HuH-7 (cell line): ENCODE data around the gene SLC25A34.

ENCODE experiments used
- DNase-seq: peaks from one replicate; pipeline ENCODE4 v3.0.0; 2011; ENCODE audit warnings: low spot score

The SLC25A34 gene

DNA sequence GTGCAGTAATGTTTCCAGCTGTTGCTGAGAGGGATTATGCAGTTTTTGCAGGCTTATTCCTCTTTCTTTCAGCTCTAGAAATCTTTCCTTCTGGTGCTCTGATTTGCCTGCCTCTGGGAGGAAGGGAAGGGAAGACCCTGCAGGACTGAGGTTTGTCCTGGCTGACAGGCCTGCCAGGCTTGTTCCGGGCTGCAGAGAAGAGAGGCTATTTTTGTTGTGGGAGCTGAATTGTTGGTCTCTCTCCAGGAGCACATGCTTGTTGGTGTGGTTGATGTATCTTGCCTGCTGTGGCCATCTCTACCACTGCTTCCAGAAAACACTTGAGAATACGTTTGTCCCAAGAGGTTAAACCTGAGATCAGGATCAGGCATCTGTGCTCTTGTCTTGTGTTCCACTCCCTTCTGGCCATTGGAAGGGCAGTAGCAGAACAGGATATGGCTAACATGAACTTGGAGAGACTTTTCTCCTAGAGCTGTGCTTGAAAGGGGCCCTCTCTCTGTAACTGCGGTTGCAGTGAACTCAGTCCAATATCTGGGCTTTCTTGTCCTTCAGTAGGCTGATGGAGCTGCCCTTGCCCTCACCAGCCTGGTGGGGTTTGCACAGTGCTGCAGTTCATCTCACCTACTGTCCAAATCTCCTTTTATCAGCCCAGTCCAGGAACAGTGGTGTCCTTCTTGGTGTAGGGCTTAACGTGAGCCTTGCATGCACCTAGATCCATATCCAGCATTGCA, 21.5 kb upstream of the SLC25A34 start:
- DNase-seq = no peak

DNA sequence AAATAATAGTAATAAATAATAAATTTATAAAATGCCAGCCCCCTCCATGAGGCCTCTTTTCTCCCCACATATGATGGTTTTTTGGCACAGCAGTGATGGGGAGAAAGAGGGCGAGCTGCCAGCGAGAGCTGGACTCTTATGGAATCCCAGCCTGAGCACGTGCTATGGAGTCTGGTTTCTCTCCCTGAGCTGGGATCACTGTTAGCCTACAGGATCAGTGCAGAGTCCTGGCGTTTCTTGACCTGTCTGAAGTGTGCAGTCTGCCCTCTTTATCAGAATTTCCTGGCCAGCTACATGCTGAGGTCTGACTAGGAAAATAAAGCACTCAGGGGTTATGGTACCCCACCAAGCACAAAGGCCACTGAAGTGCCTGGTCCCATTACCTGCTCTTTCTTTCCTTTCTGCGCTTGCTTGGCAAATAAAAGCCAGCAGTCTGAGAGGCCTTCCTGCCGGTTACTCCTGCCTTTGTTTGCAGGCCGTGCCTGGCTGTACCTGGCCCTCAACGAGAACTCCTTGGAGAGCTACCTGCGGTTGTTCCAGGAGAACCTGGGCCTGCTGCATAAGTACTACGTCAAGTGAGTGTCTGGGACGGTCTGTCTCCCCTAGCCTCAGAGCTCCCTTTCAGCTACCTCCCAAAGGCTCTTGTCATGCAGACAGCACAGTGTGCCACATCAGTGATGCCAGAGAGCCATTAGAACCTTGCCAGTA, 18.5 kb upstream of the SLC25A34 start:
- DNase-seq = no peak

DNA sequence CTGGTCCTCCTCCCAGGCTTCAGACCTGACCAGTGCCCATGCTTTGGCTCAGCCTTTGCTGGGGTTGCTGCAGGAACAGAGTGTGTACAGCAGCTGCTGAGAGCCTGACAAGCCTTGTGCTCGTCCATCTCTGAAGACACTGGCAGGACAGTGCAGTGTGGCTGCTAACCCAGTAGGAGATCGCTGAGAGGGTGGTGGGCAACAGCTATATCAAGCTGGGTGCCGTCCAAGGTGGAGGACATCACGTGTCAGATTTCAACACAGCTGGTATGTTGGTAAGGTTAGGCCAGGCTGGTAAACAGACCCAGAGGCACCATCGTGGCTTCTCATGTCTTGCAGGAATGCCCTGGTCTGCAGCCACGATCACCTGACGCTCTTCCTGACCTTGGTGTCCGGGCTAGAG, 17.9 kb upstream of the SLC25A34 start:
- no peak for DNase-seq

DNA sequence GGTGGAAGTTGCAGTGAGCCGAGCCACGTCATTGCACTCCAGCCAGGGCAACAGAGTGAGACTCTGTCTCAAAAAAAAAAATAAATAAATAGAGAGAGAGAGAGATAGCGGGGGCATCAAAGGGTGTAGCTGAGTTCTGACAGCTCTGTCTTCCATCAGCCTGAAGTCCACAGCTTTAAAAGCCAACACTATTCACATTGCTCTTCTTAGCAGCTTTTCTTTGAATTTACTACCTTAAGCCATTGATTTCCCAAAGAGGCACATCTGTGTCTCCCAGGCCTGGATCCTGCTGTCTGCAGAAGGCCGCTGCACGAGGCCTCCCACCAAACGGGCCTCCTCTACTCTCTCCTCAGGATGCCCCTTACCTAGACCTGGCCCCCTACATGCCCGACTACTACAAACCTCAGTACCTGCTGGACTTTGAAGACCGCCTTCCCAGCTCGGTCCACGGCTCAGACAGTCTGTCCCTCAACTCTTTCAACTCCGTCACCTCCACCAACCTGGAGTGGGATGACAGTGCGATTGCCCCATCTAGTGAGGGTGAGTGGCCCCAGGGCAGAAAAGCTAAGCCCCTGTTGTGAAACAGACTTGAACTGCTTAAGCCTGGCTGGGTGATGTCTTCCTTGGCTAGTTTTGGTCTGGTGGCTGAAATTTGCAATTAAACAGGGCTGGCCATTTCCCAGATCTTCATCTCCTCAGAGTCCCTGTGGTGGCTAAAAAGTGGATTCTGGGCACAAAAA, 16.5 kb upstream of the SLC25A34 start:
- DNase-seq = no peak

DNA sequence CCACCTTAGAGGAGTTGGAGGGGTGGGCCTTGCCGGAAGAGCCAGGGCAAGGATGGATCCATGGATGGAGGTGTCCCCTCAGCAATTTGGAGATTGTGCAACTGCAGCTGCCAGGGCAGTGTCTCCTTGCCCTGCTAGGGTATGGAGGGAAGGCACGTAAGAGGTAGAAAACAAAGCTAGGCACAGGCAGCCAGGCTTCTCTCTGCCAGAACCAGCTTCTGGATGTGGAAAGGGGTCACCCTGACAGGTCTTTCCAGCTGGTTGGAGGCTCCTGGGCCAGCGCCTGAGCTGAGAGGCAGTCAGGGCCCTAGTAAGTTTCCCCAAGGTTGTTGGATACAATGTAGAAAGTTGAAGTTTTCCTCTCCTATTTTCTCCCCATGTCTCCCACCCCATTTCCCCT, 15.2 kb upstream of the SLC25A34 start:
- DNase-seq = no peak

DNA sequence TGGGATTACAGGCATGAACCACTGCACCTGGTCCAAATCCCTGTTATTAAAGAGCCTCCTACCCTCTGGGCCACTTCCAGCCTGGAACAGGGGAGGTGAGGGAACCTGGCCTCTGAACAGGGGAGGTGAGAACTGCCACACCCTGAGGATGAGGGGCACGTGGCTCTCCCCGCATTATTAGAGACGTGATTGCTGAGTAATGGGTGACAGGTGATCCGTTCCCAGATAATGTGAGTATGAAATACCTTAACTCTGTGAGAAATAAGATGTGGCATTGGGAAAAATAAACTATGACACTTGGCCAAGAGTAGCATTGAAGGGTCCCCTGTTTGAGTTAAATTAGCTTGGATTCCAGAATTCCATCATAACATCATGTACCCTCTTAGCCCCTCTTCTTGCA, 13.6 kb upstream of the SLC25A34 start:
- DNase-seq = no peak

DNA sequence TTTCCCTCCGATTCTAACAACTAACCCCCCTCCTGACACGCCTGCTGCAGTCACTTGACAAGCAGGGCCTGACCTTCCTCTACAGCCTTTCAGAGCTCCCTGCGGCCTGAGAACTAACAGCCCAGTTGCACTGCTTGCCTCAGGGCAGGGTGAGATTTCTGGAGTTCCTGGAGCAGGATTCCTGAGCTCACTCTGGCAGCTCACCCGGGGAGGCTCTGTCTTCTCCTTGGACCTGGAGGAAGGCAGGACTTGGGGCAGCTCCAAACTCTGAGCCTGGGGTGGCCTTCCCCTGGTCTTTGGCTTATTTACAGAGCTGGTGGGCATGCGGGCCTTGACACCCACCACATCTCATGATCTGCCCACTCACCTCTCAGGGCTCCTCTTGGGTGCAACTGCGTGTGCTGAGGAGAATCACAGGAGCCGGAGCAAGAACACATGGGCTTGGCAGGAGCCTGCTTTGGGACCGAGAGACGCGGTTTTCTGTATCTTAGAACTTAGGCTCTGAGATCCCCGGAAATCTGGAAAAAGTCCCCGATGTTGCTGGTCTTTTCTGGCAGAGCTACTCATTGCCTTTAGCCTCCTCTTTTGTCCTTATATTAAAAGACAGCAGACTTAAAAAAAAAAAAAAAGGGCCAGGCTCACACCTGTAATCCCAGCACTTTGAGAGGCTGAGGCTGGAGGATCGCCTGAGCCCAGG, 13.1 kb upstream of the SLC25A34 start:
- no peak for DNase-seq

DNA sequence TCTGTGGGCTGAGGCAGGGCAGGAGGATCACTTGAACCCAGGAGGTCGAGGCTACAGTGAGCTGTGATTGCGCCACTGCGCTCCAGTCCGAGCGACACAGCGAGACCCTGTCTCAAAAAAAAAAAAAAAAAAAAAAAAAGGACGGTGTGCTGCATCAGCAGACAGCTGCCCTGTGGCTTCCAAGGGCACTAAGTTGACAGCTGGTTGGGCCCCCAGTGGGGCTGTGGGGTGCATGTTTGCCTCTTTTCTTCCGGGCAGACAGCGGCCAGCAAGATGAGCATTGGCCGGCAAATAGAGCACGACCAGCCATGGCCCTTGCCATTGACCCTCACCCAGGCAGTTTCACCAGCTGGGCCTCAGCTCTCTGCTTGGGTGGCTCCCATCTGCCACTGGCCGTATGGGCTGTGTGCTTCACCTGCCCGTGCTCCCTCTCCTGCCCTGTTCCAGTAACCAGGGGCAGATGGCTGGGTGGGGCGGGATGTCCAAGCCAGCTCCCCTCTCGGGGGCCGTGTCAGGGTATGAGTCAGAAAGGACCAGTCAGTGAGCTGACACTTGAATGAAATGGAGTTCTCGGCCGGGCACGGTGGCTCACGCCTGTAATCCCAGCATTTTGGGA, 12.3 kb upstream of the SLC25A34 start:
- no peak for DNase-seq

DNA sequence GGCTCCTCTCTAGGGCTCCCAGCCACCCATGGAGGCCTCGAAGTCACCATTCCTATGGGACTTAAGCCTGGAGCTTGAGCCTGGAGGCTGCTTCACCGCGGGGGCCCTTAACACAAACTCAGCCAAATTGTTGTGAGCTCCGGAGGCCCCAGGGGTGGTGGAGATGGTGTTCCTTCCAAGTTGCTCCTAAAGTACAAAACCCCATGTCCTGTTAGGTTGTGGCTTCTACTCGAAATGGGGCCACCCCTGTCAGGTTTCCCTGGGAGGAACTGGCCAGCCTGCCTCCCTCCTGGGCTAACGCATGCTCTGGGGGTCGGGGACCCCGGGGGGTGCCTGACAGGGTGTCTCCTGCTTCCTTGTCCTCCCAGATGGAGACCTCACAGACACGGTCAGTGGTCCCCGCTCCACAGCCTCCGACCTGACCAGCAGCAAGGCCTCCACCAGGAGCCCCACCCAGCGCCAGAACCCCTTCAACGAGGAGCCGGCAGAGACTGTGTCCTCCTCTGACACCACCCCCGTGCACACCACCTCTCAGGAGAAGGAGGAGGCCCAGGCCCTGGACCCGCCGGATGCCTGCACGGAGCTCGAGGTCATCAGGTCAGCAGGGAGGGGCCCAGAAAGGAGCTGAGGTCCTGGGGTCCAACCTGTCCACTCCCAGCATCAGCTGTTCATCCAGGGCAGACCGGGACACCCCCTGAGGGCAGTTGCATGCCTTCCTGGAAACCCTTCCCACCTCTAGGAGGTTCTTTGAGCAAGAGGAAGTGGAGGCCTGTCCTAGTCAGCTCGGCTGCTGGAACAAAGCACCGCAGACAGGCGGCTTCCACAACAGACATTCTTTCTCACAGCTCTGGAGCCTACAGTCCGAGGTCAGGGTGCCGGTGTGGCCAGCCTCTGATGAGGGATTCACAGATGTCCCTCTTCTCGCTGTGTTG, 10.8 kb upstream of the SLC25A34 start:
- no peak for DNase-seq

DNA sequence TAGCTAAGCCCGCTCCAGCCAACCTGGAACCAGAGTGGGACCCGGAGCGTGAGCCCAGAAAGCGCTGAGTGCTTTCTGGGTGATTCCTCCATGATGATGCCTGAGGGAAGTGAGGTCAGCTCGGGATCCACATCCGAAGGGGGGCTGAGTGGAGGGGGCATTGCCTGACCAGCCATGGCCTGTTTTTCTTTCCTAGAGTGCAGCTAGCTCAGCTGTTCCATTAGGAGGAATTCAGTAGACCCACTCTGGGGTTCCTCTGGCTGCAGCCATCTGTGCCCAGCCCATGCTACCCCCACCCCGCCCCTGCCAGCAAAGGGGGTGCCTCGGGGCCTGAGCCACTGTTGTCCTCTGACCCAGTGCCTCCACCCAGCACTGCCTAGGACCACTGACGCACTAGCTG, 9.6 kb upstream of the SLC25A34 start:
- DNase-seq = no peak

DNA sequence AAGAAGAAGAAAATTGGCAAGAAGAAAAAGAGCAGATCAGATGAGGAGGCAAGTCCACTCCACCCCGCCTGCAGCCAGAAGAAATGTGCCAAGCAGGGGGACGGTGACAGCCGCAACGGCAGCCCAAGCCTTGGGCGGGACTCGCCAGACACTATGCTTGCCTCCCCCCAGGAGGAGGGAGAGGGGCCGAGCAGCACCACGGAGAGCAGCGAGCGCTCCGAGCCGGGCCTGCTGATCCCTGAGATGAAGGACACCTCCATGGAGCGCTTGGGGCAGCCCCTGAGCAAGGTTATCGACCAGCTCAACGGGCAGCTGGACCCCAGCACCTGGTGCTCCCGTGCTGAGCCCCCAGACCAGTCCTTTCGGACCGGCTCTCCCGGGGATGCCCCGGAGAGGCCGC, 9.0 kb upstream of the SLC25A34 start:
- DNase-seq = no peak

DNA sequence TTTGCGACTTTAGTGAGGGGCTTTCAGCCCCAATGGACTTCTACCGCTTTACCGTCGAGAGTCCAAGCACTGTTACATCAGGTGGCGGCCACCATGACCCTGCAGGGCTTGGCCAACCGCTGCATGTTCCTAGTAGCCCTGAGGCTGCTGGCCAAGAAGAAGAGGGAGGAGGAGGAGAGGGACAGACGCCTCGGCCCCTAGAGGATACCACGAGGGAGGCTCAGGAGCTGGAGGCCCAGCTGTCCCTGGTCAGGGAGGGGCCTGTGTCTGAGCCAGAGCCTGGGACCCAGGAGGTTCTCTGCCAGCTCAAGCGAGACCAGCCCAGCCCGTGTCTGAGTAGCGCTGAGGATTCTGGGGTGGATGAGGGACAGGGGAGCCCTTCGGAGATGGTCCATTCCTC, 8.6 kb upstream of the SLC25A34 start:
- DNase-seq = no peak

DNA sequence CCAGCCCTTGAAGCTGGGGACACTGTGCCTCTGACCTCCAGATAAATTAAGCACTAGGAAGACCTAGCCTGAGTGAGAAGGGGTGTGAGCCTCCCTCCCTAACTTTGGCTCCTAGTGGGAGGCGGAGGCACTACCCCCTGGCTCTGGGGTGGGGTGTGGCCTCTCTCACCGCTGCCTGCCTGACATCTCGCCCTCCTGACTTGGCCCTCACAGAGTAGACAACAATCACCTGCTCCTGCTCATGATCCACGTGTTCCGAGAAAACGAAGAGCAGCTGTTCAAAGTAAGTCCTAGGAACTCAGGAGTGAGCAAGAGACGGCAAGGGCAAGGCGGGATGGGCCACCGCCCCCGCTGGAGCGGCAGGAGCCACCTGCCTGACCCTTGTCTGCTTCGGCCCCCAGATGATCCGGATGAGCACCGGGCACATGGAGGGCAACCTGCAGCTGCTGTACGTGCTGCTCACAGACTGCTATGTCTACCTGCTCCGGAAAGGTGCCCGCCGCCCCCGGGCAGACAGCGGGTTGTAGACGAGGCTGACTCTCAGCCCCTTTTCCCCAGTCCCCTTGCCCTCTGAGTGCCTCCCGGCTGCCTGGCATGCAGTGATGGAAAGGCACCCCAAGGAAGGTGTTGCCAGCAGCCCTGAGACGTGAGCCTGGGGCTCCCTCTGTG, 8.1 kb upstream of the SLC25A34 start:
- no peak for DNase-seq

DNA sequence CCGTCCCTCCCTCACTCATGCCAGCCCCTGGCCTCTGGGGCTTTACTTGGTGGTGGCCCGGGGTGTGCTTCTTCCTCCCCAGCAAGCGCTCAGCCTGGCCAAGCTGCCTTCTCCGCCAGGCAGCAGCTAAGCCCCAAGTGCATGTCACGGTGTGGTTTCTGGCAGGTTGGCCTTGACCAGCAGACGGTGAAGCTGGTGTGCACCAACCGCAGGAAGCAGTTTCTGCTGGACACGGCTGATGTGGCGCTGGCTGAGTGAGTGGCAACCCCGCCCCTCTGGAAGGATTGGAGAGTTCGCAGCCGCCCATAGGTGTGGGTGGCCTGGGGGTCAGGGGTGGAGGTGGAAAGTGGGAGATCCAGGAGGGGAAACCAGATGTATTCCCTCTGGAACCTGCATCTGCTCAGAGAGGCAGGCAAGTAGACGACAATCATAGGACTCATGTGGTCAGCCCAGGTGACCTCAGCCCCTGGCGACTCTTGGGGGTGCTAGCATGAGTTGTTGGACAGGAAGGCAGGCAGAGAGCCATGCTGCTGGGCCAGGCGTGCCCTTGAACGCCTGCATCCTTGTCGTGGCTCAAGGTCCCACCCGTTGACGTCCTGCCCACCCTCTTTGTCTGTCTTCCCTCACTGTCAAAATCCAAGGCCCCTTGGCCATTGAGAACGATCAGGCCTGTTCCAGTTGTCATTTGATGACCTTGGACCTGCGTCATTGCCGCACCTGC, 7.0 kb upstream of the SLC25A34 start:
- DNase-seq = no peak

DNA sequence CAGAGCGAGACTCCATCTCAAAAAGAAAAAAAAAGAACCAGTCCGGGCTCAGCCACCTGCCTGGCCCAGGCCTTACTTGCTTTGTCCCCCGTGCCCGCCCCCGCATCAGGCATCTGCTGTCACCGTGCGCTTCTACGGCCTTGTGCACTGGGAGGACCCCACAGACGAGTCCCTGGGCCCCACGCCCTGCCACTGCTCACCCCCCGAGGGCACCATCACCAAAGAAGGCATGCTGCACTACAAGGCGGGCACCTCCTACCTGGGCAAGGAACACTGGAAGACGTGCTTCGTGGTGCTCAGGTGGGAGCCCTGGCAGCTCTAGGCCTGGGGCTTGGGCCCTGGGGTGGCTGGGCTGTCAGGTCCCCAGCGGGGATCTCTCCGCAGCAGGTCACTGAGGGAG, 5.6 kb upstream of the SLC25A34 start:
- DNase-seq = no peak

DNA sequence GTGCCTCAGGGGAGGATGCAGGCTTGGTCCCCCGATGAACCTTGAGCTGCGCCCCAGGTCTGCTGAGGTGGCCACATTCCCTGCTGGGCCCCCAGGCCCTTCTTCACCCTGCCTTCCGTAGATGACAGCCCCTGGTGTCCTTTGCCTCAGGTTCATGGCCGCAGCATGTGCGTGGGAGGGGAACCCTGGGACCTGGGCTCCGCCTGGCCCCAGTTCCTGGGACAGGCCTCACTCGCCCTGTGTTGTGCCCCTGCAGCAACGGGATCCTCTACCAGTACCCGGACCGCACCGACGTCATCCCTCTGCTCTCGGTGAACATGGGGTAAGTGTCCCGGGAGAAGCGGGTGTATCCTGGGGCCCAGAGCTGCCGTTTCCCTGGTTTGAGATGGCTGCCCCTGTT, 5.1 kb upstream of the SLC25A34 start:
- DNase-seq = no peak

DNA sequence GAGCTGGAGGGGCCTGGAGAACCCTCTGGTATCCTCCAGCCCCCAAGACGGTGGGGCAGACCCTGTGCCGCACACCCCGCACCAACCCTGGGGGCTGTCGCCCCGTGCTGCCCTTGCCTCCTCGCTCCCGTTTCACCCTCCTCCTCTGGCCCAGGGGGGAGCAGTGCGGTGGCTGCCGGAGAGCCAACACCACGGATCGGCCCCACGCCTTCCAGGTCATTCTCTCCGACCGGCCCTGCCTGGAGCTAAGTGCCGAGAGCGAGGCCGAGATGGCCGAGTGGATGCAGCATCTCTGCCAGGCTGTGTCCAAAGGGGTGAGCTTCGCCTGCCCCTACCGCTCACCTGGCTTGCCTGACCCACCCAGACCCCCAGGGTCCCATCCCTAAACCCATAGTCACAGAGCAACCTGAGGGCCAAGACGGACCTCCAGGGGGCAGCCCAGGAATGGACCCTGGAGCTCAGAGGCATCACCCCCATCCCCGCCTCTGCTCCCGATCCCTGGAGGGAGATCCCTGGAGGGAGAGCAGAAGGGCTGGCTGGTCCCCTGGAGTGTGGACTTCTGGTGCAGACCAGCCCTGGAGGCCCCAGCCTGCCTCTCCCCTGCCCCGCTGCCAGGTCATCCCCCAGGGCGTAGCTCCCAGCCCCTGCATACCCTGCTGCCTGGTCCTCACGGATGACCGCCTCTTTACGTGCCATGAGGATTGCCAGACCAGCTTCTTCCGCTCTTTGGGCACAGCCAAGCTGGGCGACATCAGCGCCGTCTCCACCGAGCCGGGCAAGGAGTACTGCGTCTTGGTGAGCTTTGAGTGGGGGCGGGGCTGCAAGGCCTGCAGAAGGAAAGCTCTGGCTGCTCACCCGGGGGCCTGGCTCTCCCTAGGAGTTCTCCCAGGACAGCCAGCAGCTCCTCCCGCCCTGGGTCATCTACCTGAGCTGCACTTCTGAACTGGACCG, 4.0 kb upstream of the SLC25A34 start:
- no peak for DNase-seq

DNA sequence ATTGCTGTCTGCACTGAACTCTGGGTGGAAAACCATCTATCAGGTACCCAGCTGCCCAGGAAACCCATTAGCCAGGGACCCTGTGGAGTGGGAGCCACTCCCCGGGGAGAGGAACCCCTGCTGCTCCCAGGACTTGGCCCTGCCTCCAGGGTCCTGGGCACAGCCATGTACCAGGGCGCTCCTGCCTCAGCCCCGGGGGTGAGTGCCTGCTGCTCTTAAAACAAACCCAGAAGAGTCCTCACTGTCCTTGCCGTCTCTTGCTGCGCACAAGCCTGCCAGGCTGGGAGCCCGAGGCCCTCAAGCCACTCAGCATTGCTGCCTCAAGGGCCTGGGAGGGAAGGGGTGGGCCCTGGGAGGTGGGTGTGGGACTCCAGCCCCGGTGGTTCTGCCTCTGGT, 3.4 kb upstream of the SLC25A34 start:
- no peak for DNase-seq
